Measurements from ENCODE around the gene TAGAP. TPM values are rescaled to one million over a fixed set of nuclear protein-coding genes. Genes with fewer than 3 reads are reported as not detected.

TAGAP gene
- total RNA-seq, 4 donors from 2014 or later: 2.7 to 9.8 (median 4.6) TPM

- WGBS, 2 donors: 91 to 94% methylated on average over 3 of the region's 3 CpGs
- no peaks in the 10 kb centered on the region for H3K9me3 ChIP-seq
- peaks cover 0 to 10% (median 0%) of the 10 kb centered on the region in 4 donors for H3K4me1 ChIP-seq
- no peak overlapping the region for H3K27ac ChIP-seq
- no peak for TF ChIP-seq EP300 (IDR thresholded peaks at IDR 0.05)
- TF ChIP-seq POLR2A (IDR thresholded peaks at IDR 0.05): no peak
- TF ChIP-seq CTCF (IDR thresholded peaks at IDR 0.05): no peak
- H3K36me3 ChIP-seq: no peaks in the 10 kb centered on the region
- H3K27me3 ChIP-seq: no peaks in the 10 kb centered on the region
- H3K4me3 ChIP-seq: no peak overlapping the region
- DNase-seq (ENCODE audit: low spot score in 2 of 2): no peak
Measured at GRCh38 chr6:159089909-159090308, 45.1 kb upstream of the TAGAP start.

GRCh38 chr6:159089443-159089842, 44.7 kb upstream of the TAGAP start:
- TF ChIP-seq EP300 (IDR thresholded peaks at IDR 0.05) (no peak), CTCF (IDR thresholded peaks at IDR 0.05) (no peak), POLR2A (IDR thresholded peaks at IDR 0.05) (no peak)
- H3K27me3 ChIP-seq: no peaks in the 10 kb centered on the region
- no peak overlapping the region for H3K4me3 ChIP-seq
- no peaks in the 10 kb centered on the region for H3K36me3 ChIP-seq
- no peaks in the 10 kb centered on the region for H3K9me3 ChIP-seq
- no peak for DNase-seq (ENCODE audit: low spot score in 2 of 2)
- WGBS, 2 donors: 84 to 89% methylated on average over 3 of the region's 3 CpGs
- peaks cover 0 to 5% (median 0%) of the 10 kb centered on the region in 4 donors for H3K4me1 ChIP-seq
- no peak overlapping the region for H3K27ac ChIP-seq

GRCh38 chr6:159086033-159086618, 41.3 kb upstream of the TAGAP start:
- Histone ChIP-seq H3K4me3 (no peak overlapping the region), H3K9me3 (no peaks in the 10 kb centered on the region), H3K27ac (no peak overlapping the region), H3K36me3 (no peaks in the 10 kb centered on the region), H3K4me1 (no peaks in the 10 kb centered on the region), H3K27me3 (no peaks in the 10 kb centered on the region)
- 91 to 93% methylated on average over 2 of the region's 2 CpGs for WGBS, 2 donors
- TF ChIP-seq CTCF (IDR thresholded peaks at IDR 0.05): no peak
- TF ChIP-seq EP300 (IDR thresholded peaks at IDR 0.05): no peak
- no peak for TF ChIP-seq POLR2A (IDR thresholded peaks at IDR 0.05)
- no peak for DNase-seq (ENCODE audit: low spot score in 2 of 2)

GRCh38 chr6:159085396-159085895, 40.7 kb upstream of the TAGAP start:
- Histone ChIP-seq H3K4me3 (no peak overlapping the region), H3K27me3 (no peaks in the 10 kb centered on the region), H3K36me3 (no peaks in the 10 kb centered on the region), H3K4me1 (no peaks in the 10 kb centered on the region), H3K9me3 (no peaks in the 10 kb centered on the region), H3K27ac (no peak overlapping the region)
- WGBS, 2 donors: 70 to 82% methylated on average over 7 of the region's 7 CpGs
- no peak for TF ChIP-seq POLR2A (IDR thresholded peaks at IDR 0.05)
- TF ChIP-seq CTCF (IDR thresholded peaks at IDR 0.05): no peak
- no peak for TF ChIP-seq EP300 (IDR thresholded peaks at IDR 0.05)
- no peak for DNase-seq (ENCODE audit: low spot score in 2 of 2)

- no peak for DNase-seq (ENCODE audit: low spot score in 2 of 2)
- H3K9me3 ChIP-seq: no peaks in the 10 kb centered on the region
- no peaks in the 10 kb centered on the region for H3K36me3 ChIP-seq
- WGBS, 2 donors: 83 to 88% methylated on average over 2 of the region's 2 CpGs
- H3K27ac ChIP-seq: no peak overlapping the region
- TF ChIP-seq EP300 (IDR thresholded peaks at IDR 0.05) (no peak), POLR2A (IDR thresholded peaks at IDR 0.05) (no peak), CTCF (IDR thresholded peaks at IDR 0.05) (no peak)
- no peaks in the 10 kb centered on the region for H3K27me3 ChIP-seq
- H3K4me3 ChIP-seq: no peak overlapping the region
- no peaks in the 10 kb centered on the region for H3K4me1 ChIP-seq
Measured at GRCh38 chr6:159084493-159085091, 39.8 kb upstream of the TAGAP start.
